Progenitor cell of endocrine pancreas (in vitro differentiated cells): ENCODE measurements around the gene MRPL17. TPM values are rescaled to one million over a fixed set of nuclear protein-coding genes. Genes with fewer than 3 reads are reported as not detected.
"Not testable (repeated sequence)": the region's sequence is repeated elsewhere in the genome, so short reads cannot be mapped to it uniquely, and the experiment has no call there.

Experiments used
- DNase-seq: peaks from one replicate; pipeline ENCODE4 v3.0.0; 2021; ENCODE audit warnings: low spot score; ENCODE audit not compliant: unreplicated experiment
- H3K27ac Mint-ChIP-seq: 2 replicates; pipeline ENCODE4 v1.8.0; 2021; ENCODE audit warnings: mild to moderate bottlenecking, moderate library complexity, mixed read lengths
- H3K27me3 Mint-ChIP-seq: 2 replicates; pipeline ENCODE4 v1.8.0; 2021; ENCODE audit warnings: mixed read lengths
- H3K36me3 Mint-ChIP-seq: 2 replicates; pipeline ENCODE4 v1.8.0; 2022; ENCODE audit warnings: mixed read lengths; ENCODE audit not compliant: insufficient read depth
- H3K4me1 Mint-ChIP-seq: 2 replicates; pipeline ENCODE4 v1.8.0; 2021; ENCODE audit warnings: low read depth, mixed read lengths
- H3K4me3 Mint-ChIP-seq: 2 replicates; pipeline ENCODE4 v1.8.0; 2021; ENCODE audit warnings: low read depth, mild to moderate bottlenecking, moderate library complexity, mixed read lengths
- H3K9me3 Mint-ChIP-seq: 2 replicates; pipeline ENCODE4 v1.8.0; 2021; ENCODE audit warnings: low read depth, mixed read lengths
- total RNA-seq: library from RNA; stranded (reverse); gene quantifications from 2 replicates; pipeline ENCODE4 v1.2.1, GENCODE V29; 2021
- TF ChIP-seq, protein P1 (sequence below): fragments of 200-600 bp; sonication (generic); IDR thresholded peaks from one replicate; pipeline ENCODE4 v1.5.0; 2021; ENCODE audit warnings: antibody characterized with exemption, mild to moderate bottlenecking; ENCODE audit not compliant: unreplicated experiment

The MRPL17 gene
- total RNA-seq, 1 donor from 2014 or later = 36.5 TPM

DNA sequence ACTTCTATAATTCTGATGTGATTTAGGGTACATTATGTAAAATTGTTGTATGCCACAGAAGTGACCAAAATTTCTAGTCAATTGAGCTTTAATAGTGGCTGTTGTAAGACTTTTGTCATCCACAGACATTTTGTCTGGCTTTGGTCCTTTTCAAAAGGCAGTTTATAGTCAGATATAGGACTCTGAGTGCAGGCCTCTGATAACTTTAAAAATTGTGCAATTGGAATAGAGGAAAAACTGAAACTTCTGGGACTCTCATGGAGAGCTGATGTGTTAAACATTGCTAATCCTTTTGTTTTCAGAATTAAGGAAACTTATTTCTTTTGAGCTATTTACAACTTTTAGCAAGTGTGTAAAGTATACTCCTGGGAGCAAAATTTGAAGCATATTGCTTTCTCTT, 9.0 kb upstream of the MRPL17 start:
- Mint-ChIP-seq H3K4me1 (no peaks in the 10 kb centered on the region), H3K9me3 (peaks cover 6% of the 10 kb centered on the region), H3K36me3 (no peaks in the 10 kb centered on the region), H3K27me3 (no peaks in the 10 kb centered on the region), H3K4me3 (no peak overlapping the region), H3K27ac (no peak overlapping the region)
- DNase-seq = no peak
- TF ChIP-seq, protein P1, sequence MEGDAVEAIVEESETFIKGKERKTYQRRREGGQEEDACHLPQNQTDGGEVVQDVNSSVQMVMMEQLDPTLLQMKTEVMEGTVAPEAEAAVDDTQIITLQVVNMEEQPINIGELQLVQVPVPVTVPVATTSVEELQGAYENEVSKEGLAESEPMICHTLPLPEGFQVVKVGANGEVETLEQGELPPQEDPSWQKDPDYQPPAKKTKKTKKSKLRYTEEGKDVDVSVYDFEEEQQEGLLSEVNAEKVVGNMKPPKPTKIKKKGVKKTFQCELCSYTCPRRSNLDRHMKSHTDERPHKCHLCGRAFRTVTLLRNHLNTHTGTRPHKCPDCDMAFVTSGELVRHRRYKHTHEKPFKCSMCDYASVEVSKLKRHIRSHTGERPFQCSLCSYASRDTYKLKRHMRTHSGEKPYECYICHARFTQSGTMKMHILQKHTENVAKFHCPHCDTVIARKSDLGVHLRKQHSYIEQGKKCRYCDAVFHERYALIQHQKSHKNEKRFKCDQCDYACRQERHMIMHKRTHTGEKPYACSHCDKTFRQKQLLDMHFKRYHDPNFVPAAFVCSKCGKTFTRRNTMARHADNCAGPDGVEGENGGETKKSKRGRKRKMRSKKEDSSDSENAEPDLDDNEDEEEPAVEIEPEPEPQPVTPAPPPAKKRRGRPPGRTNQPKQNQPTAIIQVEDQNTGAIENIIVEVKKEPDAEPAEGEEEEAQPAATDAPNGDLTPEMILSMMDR = no peak

DNA sequence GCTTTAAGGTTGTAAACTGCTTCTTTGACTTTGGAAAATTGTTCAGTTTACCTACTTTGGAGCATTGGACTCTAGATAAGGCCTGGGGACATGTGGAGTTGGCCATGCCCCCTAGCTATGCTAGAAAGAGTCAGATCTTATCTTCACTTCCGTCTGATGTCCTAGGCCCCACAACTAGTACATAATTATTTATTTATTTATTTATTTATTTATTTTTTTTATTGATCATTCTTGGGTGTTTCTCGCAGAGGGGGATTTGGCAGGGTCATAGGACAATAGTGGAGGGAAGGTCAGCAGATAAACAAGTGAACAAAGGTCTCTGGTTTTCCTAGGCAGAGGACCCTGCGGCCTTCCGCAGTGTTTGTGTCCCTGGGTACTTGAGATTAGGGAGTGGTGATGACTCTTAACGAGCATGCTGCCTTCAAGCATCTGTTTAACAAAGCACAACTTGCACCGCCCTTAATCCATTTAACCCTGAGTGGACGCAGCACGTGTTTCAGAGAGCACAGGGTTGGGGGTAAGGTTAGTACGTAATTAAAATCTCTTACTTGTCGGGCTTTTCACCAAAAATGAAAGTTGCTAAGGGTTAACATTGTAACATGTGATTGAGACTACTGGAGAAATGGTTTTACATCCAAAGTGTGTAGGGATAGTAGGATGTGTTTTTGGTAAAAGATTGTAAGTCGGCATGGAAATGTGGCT, 7.4 kb upstream of the MRPL17 start:
- not testable (repeated sequence) for H3K4me1 Mint-ChIP-seq, H3K27me3 Mint-ChIP-seq, H3K27ac Mint-ChIP-seq, H3K9me3 Mint-ChIP-seq, H3K36me3 Mint-ChIP-seq, H3K4me3 Mint-ChIP-seq, DNase-seq

DNA sequence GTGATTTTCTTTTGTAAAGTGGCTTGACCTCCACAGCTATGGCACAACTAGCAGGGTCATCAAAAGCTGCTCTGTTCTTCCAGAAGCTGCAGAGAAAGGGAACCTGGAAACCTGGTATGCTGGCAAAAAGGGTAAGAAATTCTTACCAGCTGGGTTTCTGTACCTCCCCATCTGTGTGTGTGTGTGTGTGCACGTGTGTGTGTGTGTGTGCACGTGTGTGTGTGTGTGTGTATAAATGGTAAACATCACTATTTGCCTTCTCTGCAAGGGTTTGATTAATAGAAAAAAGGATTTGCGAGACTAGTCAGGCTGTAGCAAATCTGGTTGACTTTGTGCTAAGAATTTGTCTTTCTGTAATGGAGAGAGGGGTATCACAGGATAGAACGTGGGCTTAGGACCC, 4.7 kb upstream of the MRPL17 start:
- Mint-ChIP-seq H3K4me3 (no peak overlapping the region), H3K27ac (no peak overlapping the region), H3K36me3 (no peaks in the 10 kb centered on the region), H3K4me1 (peaks cover 5% of the 10 kb centered on the region), H3K27me3 (no peaks in the 10 kb centered on the region), H3K9me3 (peaks cover 6% of the 10 kb centered on the region)
- TF ChIP-seq, protein P1 = no peak
- no peak for DNase-seq

DNA sequence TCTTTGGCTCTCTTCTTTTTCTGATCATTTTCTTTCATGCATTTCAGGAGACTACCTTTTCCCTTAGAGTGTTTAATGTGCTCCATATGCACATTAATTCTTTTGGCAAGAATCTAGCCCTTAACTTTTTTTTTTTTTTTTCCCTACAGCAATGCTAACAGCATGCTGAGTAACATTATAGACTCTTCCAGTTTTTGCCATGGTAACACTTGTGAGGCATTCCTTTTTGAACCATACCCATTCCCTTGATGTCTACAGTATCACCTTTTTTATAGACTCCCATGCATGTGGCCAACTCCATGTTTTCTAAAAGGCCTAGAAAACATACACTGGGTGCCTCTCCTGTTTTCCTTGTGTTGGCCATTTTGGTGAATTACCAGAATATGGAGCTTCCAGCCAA, 2.9 kb upstream of the MRPL17 start:
- H3K4me1 Mint-ChIP-seq = peaks cover 13% of the 10 kb centered on the region
- no peaks in the 10 kb centered on the region for H3K27me3 Mint-ChIP-seq
- H3K27ac Mint-ChIP-seq = no peak overlapping the region
- H3K9me3 Mint-ChIP-seq = peaks cover 6% of the 10 kb centered on the region
- DNase-seq = no peak
- H3K4me3 Mint-ChIP-seq = no peak overlapping the region
- H3K36me3 Mint-ChIP-seq = peaks cover 3% of the 10 kb centered on the region
- TF ChIP-seq, protein P1 = no peak

DNA sequence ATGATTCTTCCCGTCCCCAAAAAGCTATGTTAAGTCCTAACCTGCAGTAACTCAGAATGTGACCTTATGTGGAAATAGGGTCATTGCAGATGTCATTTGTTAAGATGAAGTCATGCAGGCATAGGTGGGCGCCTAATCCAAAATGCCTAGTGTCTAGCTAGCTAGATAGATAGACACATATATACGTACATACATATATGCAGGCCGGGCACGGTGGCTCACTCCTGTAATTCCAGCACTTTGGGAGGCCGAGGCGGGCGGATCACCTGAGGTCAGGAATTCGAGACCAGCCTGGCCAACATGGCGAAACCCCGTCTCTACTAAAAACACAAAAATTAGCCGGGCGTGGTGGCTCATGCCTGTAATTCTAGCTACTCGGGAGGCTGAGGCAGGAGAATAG, 928 bp upstream of the MRPL17 start:
- not testable (repeated sequence) for DNase-seq, H3K9me3 Mint-ChIP-seq, H3K36me3 Mint-ChIP-seq, H3K27me3 Mint-ChIP-seq
- Mint-ChIP-seq H3K4me3 (peak overlapping the region; percentile 100), H3K27ac (peak overlapping the region; percentile 49), H3K4me1 (peaks cover 13% of the 10 kb centered on the region)

DNA sequence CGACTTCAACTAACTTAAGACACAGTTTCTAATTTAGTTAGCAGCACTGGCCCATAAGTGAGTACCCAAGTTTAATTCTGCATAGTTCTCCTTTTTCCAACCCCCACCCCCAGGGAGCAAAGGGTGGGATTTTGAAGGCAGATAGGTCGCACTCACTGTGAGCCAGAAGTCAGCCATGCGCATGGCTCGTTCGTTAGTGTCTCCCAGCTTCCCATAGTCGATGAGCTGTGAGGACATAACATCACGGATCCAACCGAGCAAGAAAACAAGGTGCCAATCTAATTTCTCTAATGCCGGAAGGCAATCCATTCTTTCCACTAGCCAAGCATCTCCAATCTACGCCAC, 577 bp downstream of the MRPL17 start:
- H3K36me3 Mint-ChIP-seq = peaks cover 6% of the 10 kb centered on the region
- TF ChIP-seq, protein P1 = no peak
- H3K4me1 Mint-ChIP-seq = peaks cover 13% of the 10 kb centered on the region
- H3K27me3 Mint-ChIP-seq = no peaks in the 10 kb centered on the region
- DNase-seq = no peak
- H3K4me3 Mint-ChIP-seq = peak overlapping the region; percentile 100
- H3K27ac Mint-ChIP-seq = peak overlapping the region; percentile 98
- H3K9me3 Mint-ChIP-seq = no peaks in the 10 kb centered on the region
